GM18867 (cell line): ENCODE data around the gene SLC28A1.

Experiments
- ATAC-seq: cut with Tn5 transposase; IDR thresholded peaks from one replicate; pipeline ENCODE4 v1.9.1; 2021; ENCODE audit warnings: mild to moderate bottlenecking, moderate library complexity; ENCODE audit not compliant: unreplicated experiment

SLC28A1 gene

GRCh38 chr15:84988909-84989644 is 104.6 kb downstream of the SLC28A1 start:
- no peak for ATAC-seq

- ATAC-seq, result no peak
These were observed 106.0 kb downstream of the SLC28A1 start for GRCh38 chr15:84990507-84990906.

- ATAC-seq, result no peak
These were observed 106.7 kb downstream of the SLC28A1 start for GRCh38 chr15:84991014-84991712.

- ATAC-seq, result no peak
These were observed 107.9 kb downstream of the SLC28A1 start for GRCh38 chr15:84992157-84992944.
